ENCODE data around the gene USP19.

The USP19 gene

GRCh38 chr3:49120438-49121131, at the start of gene USP19:
USP19 (minus strand) TSS chr3:49120823; CDS start chr3:49119145, 1,678 bp downstream.
- peak; percentile 52 to 96 (median 91) for DNase-seq

GRCh38 chr3:49166752-49167556, 46.3 kb upstream of the USP19 start:
- no peak for DNase-seq

GRCh38 chr3:49165771-49166751, 45.4 kb upstream of the USP19 start, which contains the start of gene CCDC71:
CCDC71 (minus strand) TSS chr3:49166331; CDS start chr3:49164208, 2,123 bp downstream.
- DNase-seq: peak in 50 of 51 donors; percentile 2 to 73 (median 46)

- peak in 1 of 51 donors; percentile 17 for DNase-seq
Measured at GRCh38 chr3:49164983-49165720, 44.5 kb upstream of the USP19 start.

DNA sequence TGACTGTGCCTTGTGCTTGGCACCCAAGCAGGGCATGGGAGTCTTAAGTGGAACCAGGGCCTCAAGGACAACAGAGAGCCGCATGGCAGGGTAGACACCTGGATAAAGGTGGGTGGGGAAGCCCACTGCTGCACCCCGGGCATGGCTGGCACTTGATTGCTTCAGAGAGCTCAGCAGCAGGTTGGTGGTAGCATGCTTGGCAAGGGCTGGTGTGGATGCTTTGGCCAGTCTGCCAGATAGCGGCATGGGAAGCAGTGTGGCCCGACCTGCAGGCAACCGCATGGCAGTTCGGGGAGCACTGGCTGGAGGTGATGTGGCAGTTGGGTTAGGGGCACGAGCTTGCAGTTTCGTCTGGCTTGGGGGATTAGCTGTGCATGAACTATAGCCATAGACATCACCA, 43.0 kb upstream of the USP19 start:
- no peak for DNase-seq

DNA sequence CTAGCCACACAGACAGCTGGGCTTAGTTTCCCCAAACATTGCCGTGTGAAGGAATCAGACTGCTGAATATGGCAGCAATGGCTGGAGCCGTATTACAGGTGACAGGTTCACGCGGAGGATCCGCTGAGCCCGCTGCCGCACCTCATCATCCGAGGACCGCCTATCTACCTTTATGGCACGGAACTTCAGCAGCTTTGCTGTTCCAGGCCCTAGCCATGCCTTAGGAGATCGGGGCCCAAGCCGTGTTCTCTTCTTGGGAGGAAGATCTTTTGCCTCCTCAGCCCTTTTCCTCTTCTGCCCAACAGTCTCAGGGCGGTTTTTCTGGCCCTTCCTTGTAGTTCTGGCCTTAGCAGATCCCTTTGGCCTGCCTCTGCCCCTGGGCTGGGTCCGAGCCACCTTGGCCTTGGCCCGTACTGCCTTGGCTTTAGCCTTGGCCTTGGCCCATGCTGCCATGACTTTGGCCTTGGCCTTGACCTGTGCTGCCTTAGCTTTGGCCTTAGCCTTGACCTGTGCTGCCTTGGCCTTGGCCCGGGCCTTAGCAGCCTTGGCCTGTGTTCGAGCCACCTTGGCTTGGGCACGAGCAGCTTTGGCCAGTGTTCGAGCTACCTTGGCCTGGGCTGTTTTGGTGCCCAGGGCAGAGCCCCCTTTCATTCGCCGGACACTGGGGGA, 42.3 kb upstream of the USP19 start:
- no peak for DNase-seq

- peak in 1 of 51 donors; percentile 2 for DNase-seq
Measured at GRCh38 chr3:49161808-49162530, 41.3 kb upstream of the USP19 start.

DNA sequence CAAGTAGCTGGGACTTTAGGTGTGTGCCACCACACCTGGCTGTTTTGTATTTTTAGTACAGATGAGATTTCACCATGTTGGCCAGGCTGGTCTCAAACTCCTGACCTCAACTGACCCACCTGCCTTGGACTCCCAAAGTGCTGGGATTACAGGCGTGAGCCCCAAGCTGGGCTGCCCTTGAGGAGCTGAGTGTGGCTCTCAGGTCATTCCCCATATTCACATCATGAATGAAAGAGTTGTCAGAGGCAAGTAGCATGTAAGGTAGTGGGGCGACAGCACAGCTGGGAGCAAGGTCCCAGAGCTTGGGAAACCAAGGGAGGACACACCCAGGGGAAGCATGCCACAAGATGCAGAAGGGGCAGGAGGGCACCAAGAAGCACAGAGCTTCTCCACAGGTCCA, 40.6 kb upstream of the USP19 start:
- no peak for DNase-seq

DNA sequence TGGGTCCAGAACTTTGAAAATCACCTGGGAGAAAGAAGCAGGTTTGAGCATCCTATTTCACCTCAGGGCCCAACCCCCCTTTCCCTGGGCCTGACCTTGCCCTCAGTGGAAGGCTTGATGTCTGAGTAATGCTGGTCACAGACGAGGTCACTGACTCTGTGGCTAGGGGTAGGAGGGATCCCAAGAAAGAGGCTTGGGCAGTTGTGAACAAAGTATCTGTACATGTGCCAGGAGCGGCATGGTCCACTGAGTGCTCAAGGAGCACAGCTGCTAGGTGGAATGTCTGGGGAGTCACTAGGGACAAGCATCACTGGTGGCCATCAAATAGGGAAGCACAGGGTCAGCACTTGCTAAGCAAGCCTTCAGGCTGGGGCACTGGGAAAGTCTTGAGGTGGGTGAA, 38.2 kb upstream of the USP19 start:
- no peak for DNase-seq

DNA sequence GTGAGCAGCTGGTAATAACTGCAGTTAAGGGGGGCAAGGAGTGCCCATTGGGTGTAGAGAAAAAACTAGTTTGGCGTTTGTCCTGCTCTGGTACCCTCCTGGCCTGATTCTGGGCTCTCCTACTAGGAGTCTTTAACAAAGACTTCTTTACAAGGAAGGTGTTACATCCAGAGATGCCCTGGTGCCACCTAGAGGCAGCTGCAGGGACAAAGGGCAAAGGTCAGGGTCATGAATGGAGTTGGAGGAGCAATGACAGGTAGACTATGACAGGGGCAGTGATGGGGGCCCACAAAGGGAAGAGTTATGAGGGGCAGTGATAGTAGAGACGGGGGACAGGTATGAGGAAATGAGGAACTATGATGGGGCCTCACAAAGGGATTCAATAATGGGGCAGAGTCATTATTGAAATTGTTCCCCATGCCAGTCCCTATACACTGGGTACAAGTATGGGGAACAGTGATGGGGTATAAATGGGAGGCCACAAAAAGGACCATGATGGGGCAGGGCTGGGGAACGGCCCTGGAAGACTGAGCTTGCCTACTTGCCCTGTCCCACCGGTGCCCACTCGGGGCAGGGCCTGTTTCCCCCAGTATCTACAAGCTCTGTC, 37.6 kb upstream of the USP19 start:
- DNase-seq: peak in 8 of 51 donors; percentile 5 to 17 (median 8)

GRCh38 chr3:49157289-49157688, 36.7 kb upstream of the USP19 start:
- no peak for DNase-seq

DNA sequence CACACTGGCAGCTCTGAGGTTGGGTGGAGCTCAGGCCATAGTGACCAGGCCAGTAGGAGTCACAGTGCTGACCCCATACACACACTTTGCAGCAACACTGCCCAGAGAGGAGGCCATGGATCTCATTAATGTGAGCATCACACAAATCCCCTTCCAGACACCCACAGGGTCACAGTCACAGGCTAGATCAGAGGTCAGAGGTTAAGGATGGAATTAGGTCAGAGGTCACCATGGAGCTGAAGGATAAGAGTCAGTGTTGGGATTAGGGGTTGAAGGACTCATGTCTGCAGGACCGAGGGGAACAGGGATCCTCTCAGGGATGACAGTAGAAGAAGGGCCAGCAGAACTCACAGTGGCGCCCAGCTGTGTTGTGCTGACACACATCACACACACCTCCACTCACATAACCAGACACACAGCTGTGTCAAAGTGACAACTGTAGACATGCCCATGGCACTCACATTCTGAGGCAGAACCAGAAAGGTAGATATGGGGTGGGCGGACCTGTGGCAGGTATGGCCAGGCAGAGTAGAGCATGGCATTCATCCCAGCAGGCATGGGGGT, 32.8 kb upstream of the USP19 start:
- no peak for DNase-seq

DNA sequence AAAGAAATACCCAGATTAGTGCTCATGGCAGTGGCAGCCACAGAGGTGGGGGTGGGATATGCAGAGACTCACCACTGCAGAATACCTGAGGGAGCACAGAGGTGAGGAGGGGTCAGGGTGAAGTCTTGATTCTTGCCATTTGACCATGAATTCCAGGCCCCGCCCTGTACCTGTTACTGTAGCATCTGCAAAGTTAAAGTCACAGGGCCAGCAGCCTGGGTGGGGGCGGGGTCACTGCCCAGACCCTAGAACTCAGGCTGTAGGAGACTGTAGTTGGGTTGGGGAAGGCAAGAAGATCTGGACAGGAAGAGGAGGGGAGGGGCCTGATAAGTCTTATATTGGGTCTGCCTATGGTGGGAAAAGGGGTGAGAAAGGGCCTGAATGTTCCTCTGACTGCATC, 31.0 kb upstream of the USP19 start:
- no peak for DNase-seq

- DNase-seq: no peak
Measured at GRCh38 chr3:49148159-49148558, 27.5 kb upstream of the USP19 start.

GRCh38 chr3:49140080-49140479, 19.5 kb upstream of the USP19 start:
- DNase-seq: no peak

DNA sequence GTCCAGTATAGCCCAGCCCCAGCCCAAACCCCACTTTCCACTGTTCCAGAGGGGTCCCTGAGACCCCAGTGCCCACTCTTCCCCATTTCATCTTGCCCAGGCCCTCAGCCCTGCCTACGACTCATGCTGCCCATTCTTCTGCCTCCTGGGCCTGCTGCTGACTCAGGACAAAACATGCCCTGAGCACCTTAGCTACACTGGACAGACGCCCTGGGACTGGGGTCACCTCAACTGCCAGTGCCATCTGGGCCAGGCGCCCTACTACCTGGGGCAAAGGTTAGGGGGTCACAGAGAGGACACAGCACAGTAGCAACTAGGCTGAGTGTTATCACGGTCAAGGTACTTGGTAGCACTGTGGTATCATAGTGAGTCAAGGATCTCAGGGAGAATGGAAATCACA, 14.9 kb upstream of the USP19 start:
- DNase-seq: no peak

DNA sequence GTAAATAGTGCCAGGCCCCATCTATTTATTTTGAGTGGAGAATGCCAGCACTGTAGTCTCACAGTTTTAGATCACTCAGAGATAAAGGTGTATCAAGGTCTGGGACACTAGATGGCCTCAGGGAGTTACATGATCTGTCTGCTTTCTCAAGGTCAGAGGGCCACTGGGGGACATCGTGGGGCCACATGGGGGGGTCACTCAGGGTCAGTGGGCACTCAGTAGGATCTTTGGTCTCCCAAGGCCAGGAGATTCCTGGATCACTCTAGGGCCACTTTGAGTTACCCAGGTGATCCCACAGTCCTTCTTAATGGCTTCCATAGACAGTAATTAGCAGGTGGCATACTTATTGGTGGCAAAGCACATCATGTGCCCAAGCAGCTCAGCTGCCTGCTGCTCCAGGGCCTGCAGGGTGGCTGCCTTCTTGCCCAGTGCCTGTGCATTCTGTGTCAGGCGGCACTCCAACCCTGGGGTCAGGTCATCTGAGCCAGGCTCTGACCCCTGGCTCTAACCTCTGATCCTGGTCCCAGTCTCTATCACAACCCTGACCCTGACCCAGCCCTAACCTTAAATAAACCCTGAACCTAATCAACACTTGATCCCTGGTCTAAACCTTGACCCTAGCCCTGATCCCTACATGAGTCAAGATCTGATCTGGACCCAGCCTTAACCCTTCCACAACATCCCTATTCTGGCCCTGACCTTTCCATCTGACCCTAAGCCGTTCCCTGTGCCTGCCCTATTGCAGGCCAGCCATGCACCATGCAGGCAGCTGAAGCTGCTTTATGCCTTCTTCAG, 14.0 kb upstream of the USP19 start:
- no peak for DNase-seq
